Mammary epithelial cell (primary cell): ENCODE results near the gene C3.

Source experiments
- CTCF ChIP-seq, 2 donors: IDR thresholded peaks in 1 of 2; conservative IDR thresholded peaks in 1 of 2; 2 replicates each; pipeline ENCODE4 v1.5.1; 2011 to 2012; ENCODE audit warnings: inconsistent platforms in 2 of 2, low read length in 2 of 2, mild to moderate bottlenecking in 2 of 2, control low read depth in 1 of 2, low read depth in 1 of 2; ENCODE audit not compliant: insufficient read depth in 1 of 2; ENCODE audit errors: extremely low read depth in 1 of 2
- EZH2 ChIP-seq: IDR thresholded peaks from 2 replicates; pipeline ENCODE4 v1.6.1; 2012; ENCODE audit warnings: low read length, inconsistent platforms, borderline replicate concordance

- TF ChIP-seq CTCF (conservative IDR thresholded peaks at IDR 0.05 in 1 of 2, IDR thresholded peaks at IDR 0.05 in 1 of 2; ENCODE audit: extremely low read depth in 1 of 2, insufficient read depth in 1 of 2, low read depth in 1 of 2, low read length in 2 of 2) (no peak), EZH2 (no peak)
These were observed 56.9 kb downstream of the C3 start for GRCh38 chr19:6663236-6664201.
